PC-9 (cell line): Measurements from ENCODE around the gene MYO1F. TPM values are rescaled to one million over a fixed set of nuclear protein-coding genes. Genes with fewer than 3 reads are reported as not detected.
"Not testable (repeated sequence)": the region's sequence is repeated elsewhere in the genome, so short reads cannot be mapped to it uniquely, and the experiment has no call there.

ENCODE experiments used
- Bru-seq: library from RNA; stranded (reverse); fragments of 400-500 nt; gene quantifications from one replicate; lab custom pipeline; 2021; lab: Mats Ljungman, UMichigan
- BruChase-seq, 2 experiments: library from RNA; stranded (reverse); fragments of 400-500 nt; gene quantifications; one replicate each; lab custom pipeline; 2021; lab: Mats Ljungman, UMichigan
- BruUV-seq: library from RNA; stranded (reverse); fragments of 400-500 nt; replicated peaks from 2 replicates; lab custom pipeline; 2021; lab: Mats Ljungman, UMichigan
- CTCF ChIA-PET: fragments of 300-600 bp; sonication (Branson Sonifier 250); formaldehyde crosslinking; loops from one replicate; lab custom pipeline; 2022; ENCODE audit warnings: antibody characterized with exemption; lab: Charles Lee
- POLR2A ChIA-PET: fragments of 300-600 bp; sonication (Branson Sonifier 250); formaldehyde crosslinking; loops from one replicate; lab custom pipeline; 2022; ENCODE audit warnings: antibody characterized with exemption; ENCODE audit not compliant: unreplicated experiment; lab: Charles Lee
- DNase-seq, 2 experiments: peaks; one replicate each; pipeline versions ENCODE4 v3.0.0 to v3.0.0-alpha.2; 2015 to 2022; ENCODE audit warnings: mixed read lengths in 1 of 2
- H2AFZ ChIP-seq: fragments of 200-600 bp; sonication (generic); 2 replicates; pipeline ENCODE4 v1.8.1; 2017; ENCODE audit warnings: antibody characterized with exemption
- H3F3A ChIP-seq: fragments of 200-600 bp; sonication (generic); 2 replicates; pipeline ENCODE4 v1.8.1; 2017; ENCODE audit warnings: antibody characterized with exemption, mild to moderate bottlenecking, low read depth; ENCODE audit not compliant: insufficient read depth
- H3K27ac ChIP-seq: fragments of 200-600 bp; sonication (generic); 2 replicates; pipeline ENCODE4 v1.6.1; 2016; ENCODE audit warnings: mixed run types
- H3K27me3 ChIP-seq: fragments of 200-600 bp; sonication (generic); 2 replicates; pipeline ENCODE4 v1.6.1; 2016; ENCODE audit warnings: low read depth, mixed run types; ENCODE audit not compliant: insufficient read depth
- H3K36me3 ChIP-seq: fragments of 200-600 bp; sonication (generic); 2 replicates; pipeline ENCODE4 v1.6.1; 2016; ENCODE audit warnings: low read depth, mixed run types
- H3K4me1 ChIP-seq: fragments of 200-600 bp; sonication (generic); replicated peaks from 2 replicates; pipeline ENCODE4 v1.6.1; 2016; ENCODE audit warnings: mixed run types; ENCODE audit not compliant: insufficient read depth
- H3K4me2 ChIP-seq: fragments of 200-600 bp; sonication (generic); 2 replicates; pipeline ENCODE4 v1.6.1; 2017; ENCODE audit warnings: mixed run types
- H3K4me3 ChIP-seq: fragments of 200-600 bp; sonication (generic); 2 replicates; pipeline ENCODE4 v1.6.1; 2016; ENCODE audit warnings: mixed run types
- H3K79me2 ChIP-seq: fragments of 200-600 bp; sonication (generic); 2 replicates; pipeline ENCODE4 v1.6.1; 2017; ENCODE audit warnings: low read depth, mixed run types
- H3K9me2 ChIP-seq: fragments of 200-600 bp; sonication (generic); 2 replicates; pipeline ENCODE4 v1.8.1; 2017; ENCODE audit warnings: mild to moderate bottlenecking; ENCODE audit not compliant: insufficient read depth
- H3K9me3 ChIP-seq: fragments of 200-600 bp; sonication (generic); 2 replicates; pipeline ENCODE4 v1.8.1; 2016; ENCODE audit warnings: low read depth; ENCODE audit not compliant: insufficient read depth
- H4K20me1 ChIP-seq: fragments of 200-600 bp; sonication (generic); 2 replicates; pipeline ENCODE4 v1.8.1; 2017; ENCODE audit not compliant: insufficient read depth
- CTCF ChIP-seq: fragments of 200-600 bp; sonication (generic); conservative IDR thresholded peaks from 2 replicates; pipeline ENCODE4 v1.6.1; 2017; ENCODE audit warnings: mixed run types, antibody characterized with exemption, mild to moderate bottlenecking, moderate library complexity
- EZH2 ChIP-seq: fragments of 200-600 bp; sonication (generic); IDR thresholded peaks from 2 replicates; pipeline ENCODE4 v1.8.0; 2017; ENCODE audit warnings: antibody characterized with exemption, low read depth
- intact Hi-C: fragments of 100-400 bp; cut with micrococcal nuclease; formaldehyde crosslinking; loops from one replicate; pipeline ENCODE4 v1.10.0; 2022; ENCODE audit not compliant: unreplicated experiment
- long read RNA-seq: library from polyadenylated mRNA; stranded (forward); transcript quantifications from one replicate; pipeline ENCODE4 v2.0.0, GENCODE V29; 2022
- total RNA-seq: library from RNA; stranded (reverse); gene quantifications from 2 replicates; pipeline ENCODE4 v1.2.3, GENCODE V29; 2021

MYO1F gene
- total RNA-seq (0.53 and 1.3 TPM in 2 replicates), Bru-seq, nascent RNA (percentile 8 among the genes with signal in this experiment), BruChase-seq, experiment 1, labeled RNA remaining after a 2-hour chase (percentile 7 among the genes with signal in this experiment), BruChase-seq, experiment 2, labeled RNA remaining after a 6-hour chase (percentile 10 among the genes with signal in this experiment)
- long read RNA-seq, partial matches to known transcripts = 1 of 25 reads
- long read RNA-seq, other reads (novel, unspliced or antisense) = 24 of 25 reads

DNA sequence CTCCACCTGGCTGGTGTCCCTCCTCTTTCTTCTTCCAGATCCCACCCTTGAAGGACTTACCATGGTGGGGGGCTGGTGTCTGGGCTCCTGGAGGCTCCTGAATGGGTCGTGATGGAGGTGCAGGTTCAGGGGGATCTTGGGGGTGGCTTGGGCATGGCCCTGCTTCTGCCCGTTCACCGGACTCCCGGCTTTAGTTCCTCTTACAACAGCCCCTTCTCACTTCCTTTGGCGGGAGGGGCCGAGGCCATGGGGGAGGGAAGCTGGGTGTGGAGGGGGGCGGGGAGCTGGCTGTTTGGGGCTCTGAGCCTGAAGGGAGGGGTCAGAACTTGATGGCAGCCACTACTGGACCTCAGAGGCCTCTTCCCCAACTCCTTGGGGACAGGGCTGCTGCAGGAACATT lies at the start of gene MYO1F:
Gene MYO1F (minus strand): TSS at position 196 of the 400 bp plus-strand sequence. CDS start 133 bp downstream, at position 63.
- H4K20me1 ChIP-seq = no peaks in the 10 kb centered on the region
- H3K27me3 ChIP-seq = peaks cover 11% of the 10 kb centered on the region; the same call in 1 of the 2 replicates
- no peaks in the 10 kb centered on the region for H3K9me3 ChIP-seq
- no peak within 1 kb of the TSS for H3K4me2 ChIP-seq
- H2AFZ ChIP-seq = no peak within 1 kb of the TSS
- peaks cover 18% of the 10 kb centered on the region for H3K4me1 ChIP-seq
- intact Hi-C loops = no loop called here
- peak in 1 of 2 experiments; percentile 33 for DNase-seq
- TF ChIP-seq EZH2 (no peak), CTCF (no peak)
- H3F3A ChIP-seq = peaks cover 34% of the 10 kb centered on the region
- H3K9me2 ChIP-seq = no peaks in the 10 kb centered on the region
- POLR2A ChIA-PET = no interaction called here
- CTCF ChIA-PET = interaction anchor here (0.6 kb wide), 1 partner anchor 241 kb away, joined by 7 read pairs; no protein-coding TSS in a partner anchor
- no peaks in the 10 kb centered on the region for H3K36me3 ChIP-seq
- no TSS peak for BruUV-seq
- no peak within 1 kb of the TSS for H3K27ac ChIP-seq
- no peaks in the 10 kb centered on the region for H3K79me2 ChIP-seq
- H3K4me3 ChIP-seq = no peak within 1 kb of the TSS

DNA sequence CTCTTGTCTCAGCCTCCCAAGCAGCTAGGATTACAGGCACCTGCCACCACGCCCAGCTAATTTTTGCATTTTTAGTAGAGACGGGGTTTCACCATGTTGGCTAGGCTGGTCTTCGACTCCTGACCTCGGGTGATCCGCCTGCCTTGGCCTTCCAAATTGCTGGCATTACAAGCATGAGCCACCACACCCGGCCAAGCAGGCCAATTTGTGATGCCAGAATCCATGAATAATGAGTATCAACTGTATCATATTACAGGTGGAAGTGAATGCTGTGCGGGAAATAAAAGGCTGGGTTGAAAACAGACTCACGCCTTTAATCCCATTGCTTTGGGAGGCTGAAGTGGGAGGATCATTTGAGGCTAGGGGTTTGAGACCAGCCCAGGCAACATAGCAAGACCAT lies 49.6 kb upstream of the MYO1F start:
- H3K9me3 ChIP-seq = no peaks in the 10 kb centered on the region
- TF ChIP-seq CTCF (no peak), EZH2 (no peak)
- H4K20me1 ChIP-seq = no peaks in the 10 kb centered on the region
- no peak for DNase-seq
- ChIA-PET POLR2A (interaction anchor here (0.7 kb wide), 1 partner anchor 417 kb away, joined by 5 read pairs; no protein-coding TSS in a partner anchor), CTCF (no interaction called here)
- peaks cover 15% of the 10 kb centered on the region; the same call in 1 of the 2 replicates for H3K27me3 ChIP-seq
- no peaks in the 10 kb centered on the region for H3K4me1 ChIP-seq
- H3K9me2 ChIP-seq = no peaks in the 10 kb centered on the region
- H3F3A ChIP-seq = no peaks in the 10 kb centered on the region
- H2AFZ ChIP-seq = no peak overlapping the region
- H3K36me3 ChIP-seq = no peaks in the 10 kb centered on the region
- BruUV-seq = no TSS peak
- no peak overlapping the region for H3K4me3 ChIP-seq
- intact Hi-C loops = no loop called here
- no peaks in the 10 kb centered on the region for H3K79me2 ChIP-seq
- H3K27ac ChIP-seq = no peak overlapping the region
- H3K4me2 ChIP-seq = no peak overlapping the region

DNA sequence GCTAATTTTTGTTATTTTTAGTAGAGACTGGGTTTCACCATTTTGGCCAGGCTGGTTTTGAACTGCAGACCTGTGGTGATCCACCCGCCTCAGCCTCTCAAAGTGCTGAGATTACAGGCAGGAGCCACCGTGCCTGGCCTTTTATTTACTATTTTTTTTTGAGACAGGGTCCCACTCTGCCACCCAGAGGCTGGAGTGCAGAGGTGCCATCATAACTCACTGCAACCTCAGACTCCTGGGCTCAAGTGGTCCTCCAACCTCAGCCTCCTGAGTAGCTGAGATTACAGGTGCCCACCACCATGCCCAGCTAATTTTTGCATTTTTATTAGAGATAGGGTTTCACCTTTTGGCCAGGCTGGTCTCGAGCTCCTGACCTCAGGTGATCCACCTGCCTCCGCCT lies 45.6 kb upstream of the MYO1F start:
- intact Hi-C loops, H3K9me2 ChIP-seq, H3K9me3 ChIP-seq, DNase-seq, H3K27ac ChIP-seq, H3K4me1 ChIP-seq, CTCF ChIA-PET, H4K20me1 ChIP-seq, BruUV-seq, H3F3A ChIP-seq, H3K36me3 ChIP-seq, H2AFZ ChIP-seq, H3K4me3 ChIP-seq, H3K4me2 ChIP-seq, POLR2A ChIA-PET, H3K79me2 ChIP-seq: not testable (repeated sequence)
- TF ChIP-seq CTCF = peak; percentile 52; the same call in 1 of the 2 replicates
- H3K27me3 ChIP-seq = peaks cover 28% of the 10 kb centered on the region; the same call in 1 of the 2 replicates
